ENCODE results near the gene PRKAB1. TPM values are rescaled to one million over a fixed set of nuclear protein-coding genes. Genes with fewer than 3 reads are reported as not detected.

The PRKAB1 gene
- total and polyA plus RNA-seq, 9 of the 15 experiments (the other 6 are each of a cell fraction or from before 2014, with no cell fraction given), result 32.6 to 94.2 (median 63.8) TPM

DNA sequence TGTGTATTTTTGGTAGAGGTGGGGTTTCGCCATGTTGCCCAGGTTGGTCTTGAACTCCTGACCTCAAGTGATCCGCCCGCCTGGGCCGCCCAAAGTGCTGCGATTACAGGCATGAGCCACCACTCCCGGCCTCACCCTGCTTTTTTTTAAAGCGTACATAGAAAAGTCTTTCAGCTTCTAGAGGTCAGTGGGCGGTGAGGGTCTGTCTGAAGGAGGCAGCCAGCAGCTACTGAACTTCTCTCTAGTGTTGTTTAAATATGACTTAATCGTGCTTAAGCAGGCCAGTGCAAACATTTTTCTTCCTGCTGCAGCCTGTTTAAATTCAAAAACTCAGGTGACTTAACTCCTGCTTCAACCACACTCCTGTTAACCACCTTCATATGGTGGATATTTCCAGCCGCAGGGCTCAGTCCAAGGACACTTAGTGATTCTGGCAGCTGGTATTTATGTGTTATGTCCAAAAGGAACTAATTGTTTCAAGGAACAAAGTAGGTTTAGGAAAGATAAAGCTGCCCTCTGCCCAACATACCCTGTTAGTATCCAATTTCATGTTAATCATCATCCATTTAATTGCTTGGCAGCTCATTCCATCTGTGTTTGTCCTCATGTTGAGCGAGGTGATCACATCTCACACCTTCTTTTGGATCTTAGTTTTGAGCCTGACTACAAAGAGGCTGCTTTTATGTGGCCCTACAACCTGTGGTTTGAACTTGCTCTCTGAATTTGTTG lies 2.0 kb downstream of the PRKAB1 start (continued):
- no peak for TF ChIP-seq ZNF134 (CRISPR knock-in tag; conservative IDR thresholded peaks at IDR 0.05)
- no peak for TF ChIP-seq ZNF589 (CRISPR knock-in tag; IDR thresholded peaks at IDR 0.05; ENCODE audit: low read depth)
- no peak for TF ChIP-seq HBP1 (CRISPR knock-in tag; IDR thresholded peaks at IDR 0.05)
- TF ChIP-seq TCF7L2 (IDR thresholded peaks at IDR 0.05; ENCODE audit: low read depth, low read length), result no peak
- no peak for TF ChIP-seq TEAD1 (CRISPR knock-in tag; IDR thresholded peaks at IDR 0.05)
- TF ChIP-seq, protein P1, sequence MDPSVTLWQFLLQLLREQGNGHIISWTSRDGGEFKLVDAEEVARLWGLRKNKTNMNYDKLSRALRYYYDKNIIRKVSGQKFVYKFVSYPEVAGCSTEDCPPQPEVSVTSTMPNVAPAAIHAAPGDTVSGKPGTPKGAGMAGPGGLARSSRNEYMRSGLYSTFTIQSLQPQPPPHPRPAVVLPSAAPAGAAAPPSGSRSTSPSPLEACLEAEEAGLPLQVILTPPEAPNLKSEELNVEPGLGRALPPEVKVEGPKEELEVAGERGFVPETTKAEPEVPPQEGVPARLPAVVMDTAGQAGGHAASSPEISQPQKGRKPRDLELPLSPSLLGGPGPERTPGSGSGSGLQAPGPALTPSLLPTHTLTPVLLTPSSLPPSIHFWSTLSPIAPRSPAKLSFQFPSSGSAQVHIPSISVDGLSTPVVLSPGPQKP (CRISPR knock-in tag; IDR thresholded peaks at IDR 0.05), result no peak
- TF ChIP-seq ZNF3 (CRISPR knock-in tag; IDR thresholded peaks at IDR 0.05), result no peak
- TF ChIP-seq CREB1 (IDR thresholded peaks at IDR 0.05), result no peak
- no peak for TF ChIP-seq CREB1 (CRISPR knock-in tag; IDR thresholded peaks at IDR 0.05)
- TF ChIP-seq, protein P2, sequence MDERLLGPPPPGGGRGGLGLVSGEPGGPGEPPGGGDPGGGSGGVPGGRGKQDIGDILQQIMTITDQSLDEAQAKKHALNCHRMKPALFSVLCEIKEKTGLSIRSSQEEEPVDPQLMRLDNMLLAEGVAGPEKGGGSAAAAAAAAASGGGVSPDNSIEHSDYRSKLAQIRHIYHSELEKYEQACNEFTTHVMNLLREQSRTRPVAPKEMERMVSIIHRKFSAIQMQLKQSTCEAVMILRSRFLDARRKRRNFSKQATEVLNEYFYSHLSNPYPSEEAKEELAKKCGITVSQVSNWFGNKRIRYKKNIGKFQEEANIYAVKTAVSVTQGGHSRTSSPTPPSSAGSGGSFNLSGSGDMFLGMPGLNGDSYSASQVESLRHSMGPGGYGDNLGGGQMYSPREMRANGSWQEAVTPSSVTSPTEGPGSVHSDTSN (CRISPR knock-in tag; IDR thresholded peaks at IDR 0.05; ENCODE audit: low read depth), result no peak
- TF ChIP-seq, protein P2 (tag; conservative IDR thresholded peaks at IDR 0.05; ENCODE audit: low read depth), result no peak
- TF ChIP-seq ZBTB9 (CRISPR knock-in tag; IDR thresholded peaks at IDR 0.05), result no peak
- no peak for TF ChIP-seq DNMT1 (IDR thresholded peaks at IDR 0.05)
- peak; percentile 11; the same call in 1 of the 2 replicates for TF ChIP-seq PML (IDR thresholded peaks at IDR 0.05; ENCODE audit: low read length)
- TF ChIP-seq, protein P3, sequence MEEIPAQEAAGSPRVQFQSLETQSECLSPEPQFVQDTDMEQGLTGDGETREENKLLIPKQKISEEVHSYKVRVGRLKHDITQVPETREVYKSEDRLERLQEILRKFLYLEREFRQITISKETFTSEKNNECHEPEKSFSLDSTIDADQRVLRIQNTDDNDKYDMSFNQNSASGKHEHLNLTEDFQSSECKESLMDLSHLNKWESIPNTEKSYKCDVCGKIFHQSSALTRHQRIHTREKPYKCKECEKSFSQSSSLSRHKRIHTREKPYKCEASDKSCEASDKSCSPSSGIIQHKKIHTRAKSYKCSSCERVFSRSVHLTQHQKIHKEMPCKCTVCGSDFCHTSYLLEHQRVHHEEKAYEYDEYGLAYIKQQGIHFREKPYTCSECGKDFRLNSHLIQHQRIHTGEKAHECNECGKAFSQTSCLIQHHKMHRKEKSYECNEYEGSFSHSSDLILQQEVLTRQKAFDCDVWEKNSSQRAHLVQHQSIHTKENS (CRISPR knock-in tag; IDR thresholded peaks at IDR 0.05), result no peak
- 0 out of 2 replicates have a peak, but pooled peaks have one; percentile 7 for TF ChIP-seq CC2D1A (IDR thresholded peaks at IDR 0.05)
- no peak for TF ChIP-seq ZKSCAN8 (CRISPR knock-in tag; IDR thresholded peaks at IDR 0.05)
- TF ChIP-seq TCF7 (IDR thresholded peaks at IDR 0.05; ENCODE audit: borderline replicate concordance), result no peak
- TF ChIP-seq GABPB2 (CRISPR knock-in tag; conservative IDR thresholded peaks at IDR 0.05), result no peak
- no peak for TF ChIP-seq NCOR1 (IDR thresholded peaks at IDR 0.05)
- 0 out of 2 replicates have a peak, but pooled peaks have one; percentile 0 for TF ChIP-seq MTA3 (IDR thresholded peaks at IDR 0.05; ENCODE audit: borderline replicate concordance)
- TF ChIP-seq ZBTB17 (CRISPR knock-in tag; IDR thresholded peaks at IDR 0.05), result no peak

Measured in K562 (cell line).